ENCODE data around the gene ELOB. TPM values are rescaled to one million over a fixed set of nuclear protein-coding genes. Genes with fewer than 3 reads are reported as not detected.

The ELOB gene
- total RNA-seq, 1 experiment from 2014 or later, result 262 TPM

Other genes starting within 250 kb of the ELOB start
- not detected in 2 replicates for gene CEMP1, start 245.9 kb downstream of the ELOB start, total RNA-seq (2014; rRNA removed; shearing (Covaris generic))
- gene PDPK1, start 239.3 kb downstream of the ELOB start, total RNA-seq (2014; rRNA removed; shearing (Covaris generic)), result 10.5 and 12.8 TPM in 2 replicates
- 22.9 and 27.4 TPM in 2 replicates for gene KCTD5, start 94.8 kb downstream of the ELOB start, total RNA-seq (2014; rRNA removed; shearing (Covaris generic))
- gene PRSS27, start 57.1 kb downstream of the ELOB start, total RNA-seq (2014; rRNA removed; shearing (Covaris generic)), result 0.06 TPM in 1 of 2 replicates, not detected in the other
- gene SRRM2, start 24.6 kb downstream of the ELOB start, total RNA-seq (2014; rRNA removed; shearing (Covaris generic)), result 18.3 and 32.6 TPM in 2 replicates
- gene PRSS33, start 10.3 kb upstream of the ELOB start, total RNA-seq (2014; rRNA removed; shearing (Covaris generic)), result not detected in 2 replicates
- not detected in 2 replicates for gene PRSS41, start 21.2 kb upstream of the ELOB start, total RNA-seq (2014; rRNA removed; shearing (Covaris generic))
- not detected in 2 replicates for gene PRSS21, start 40.0 kb upstream of the ELOB start, total RNA-seq (2014; rRNA removed; shearing (Covaris generic))
- 0.17 and 2.0 TPM in 2 replicates for gene ZG16B, start 53.0 kb upstream of the ELOB start, total RNA-seq (2014; rRNA removed; shearing (Covaris generic))
- 0.11 TPM in 1 of 2 replicates, not detected in the other for gene PRSS22, start 80.9 kb upstream of the ELOB start, total RNA-seq (2014; rRNA removed; shearing (Covaris generic))
- gene FLYWCH2, start 105.9 kb upstream of the ELOB start, total RNA-seq (2014; rRNA removed; shearing (Covaris generic)), result 28.3 and 71.6 TPM in 2 replicates
- gene FLYWCH1, start 134.7 kb upstream of the ELOB start, total RNA-seq (2014; rRNA removed; shearing (Covaris generic)), result 32.3 and 42.3 TPM in 2 replicates
- gene KREMEN2, start 187.0 kb upstream of the ELOB start, total RNA-seq (2014; rRNA removed; shearing (Covaris generic)), result 0.39 and 1.3 TPM in 2 replicates
- gene PAQR4, start 192.1 kb upstream of the ELOB start, total RNA-seq (2014; rRNA removed; shearing (Covaris generic)), result 15.3 and 20.5 TPM in 2 replicates
- gene PKMYT1, start 203.2 kb upstream of the ELOB start, total RNA-seq (2014; rRNA removed; shearing (Covaris generic)), result 48.6 and 70.3 TPM in 2 replicates
- not detected in 2 replicates for gene CLDN9, start 235.6 kb upstream of the ELOB start, total RNA-seq (2014; rRNA removed; shearing (Covaris generic))
- gene CLDN6, start 240.9 kb upstream of the ELOB start, total RNA-seq (2014; rRNA removed; shearing (Covaris generic)), result not detected in 2 replicates
- 307 and 390 TPM in 2 replicates for gene TNFRSF12A, start 243.1 kb upstream of the ELOB start, total RNA-seq (2014; rRNA removed; shearing (Covaris generic))
- 1.8 and 4.7 TPM in 2 replicates for gene HCFC1R1, start 246.7 kb upstream of the ELOB start, total RNA-seq (2014; rRNA removed; shearing (Covaris generic))
- 24.0 and 25.5 TPM in 2 replicates for gene THOC6, start 246.8 kb upstream of the ELOB start, total RNA-seq (2014; rRNA removed; shearing (Covaris generic))